Measurements from ENCODE around the gene PKM. TPM values are rescaled to one million over a fixed set of nuclear protein-coding genes. Genes with fewer than 3 reads are reported as not detected.

PKM gene
- total and polyA plus RNA-seq, 2 donors from 2014 or later: 799 to 1,124 TPM

GRCh38 chr15:72249142-72249810, 18.3 kb upstream of the PKM start:
- Histone ChIP-seq H3K27ac (ENCODE audit: low read depth in 2 of 2, low read length in 2 of 2) (no peak overlapping the region), H3K4me3 (ENCODE audit: low read length in 3 of 3) (no peak overlapping the region), H3K9me3 (ENCODE audit: control insufficient read depth in 2 of 3, insufficient read depth in 1 of 3, low read length in 3 of 3) (no peaks in the 10 kb centered on the region), H3K4me1 (ENCODE audit: control insufficient read depth in 2 of 3, insufficient read depth in 2 of 3, low read depth in 1 of 3, low read length in 3 of 3) (no peaks in the 10 kb centered on the region), H3K27me3 (ENCODE audit: control insufficient read depth, insufficient read depth, low read length) (no peaks in the 10 kb centered on the region), H3K9ac (ENCODE audit: low read length in 3 of 3) (no peak overlapping the region), H3K36me3 (ENCODE audit: control insufficient read depth in 2 of 3, insufficient read depth in 3 of 3, low read length in 3 of 3) (peaks cover 11 to 43% (median 33%) of the 10 kb centered on the region in 3 donors)
- DNase-seq (no peak), FAIRE-seq (no peak)
- TF ChIP-seq CTCF (IDR thresholded peaks at IDR 0.05; ENCODE audit: borderline replicate concordance, extremely low read depth, insufficient read depth): no peak
- intact Hi-C loops (cut with DNase I): no loop called here

GRCh38 chr15:72248514-72248913, 17.5 kb upstream of the PKM start:
- FAIRE-seq (no peak), DNase-seq (no peak)
- Histone ChIP-seq H3K27ac (ENCODE audit: low read depth in 2 of 2, low read length in 2 of 2) (no peak overlapping the region), H3K4me3 (ENCODE audit: low read length in 3 of 3) (no peak overlapping the region), H3K9me3 (ENCODE audit: control insufficient read depth in 2 of 3, insufficient read depth in 1 of 3, low read length in 3 of 3) (no peaks in the 10 kb centered on the region), H3K36me3 (ENCODE audit: control insufficient read depth in 2 of 3, insufficient read depth in 3 of 3, low read length in 3 of 3) (peaks cover 11 to 43% (median 31%) of the 10 kb centered on the region in 3 donors), H3K27me3 (ENCODE audit: control insufficient read depth, insufficient read depth, low read length) (no peaks in the 10 kb centered on the region), H3K4me1 (ENCODE audit: control insufficient read depth in 2 of 3, insufficient read depth in 2 of 3, low read depth in 1 of 3, low read length in 3 of 3) (no peaks in the 10 kb centered on the region), H3K9ac (ENCODE audit: low read length in 3 of 3) (no peak overlapping the region)
- intact Hi-C loops (cut with DNase I): no loop called here
- no peak for TF ChIP-seq CTCF (IDR thresholded peaks at IDR 0.05; ENCODE audit: borderline replicate concordance, extremely low read depth, insufficient read depth)

- H3K9me3 ChIP-seq (ENCODE audit: control insufficient read depth in 2 of 3, insufficient read depth in 1 of 3, low read length in 3 of 3): no peaks in the 10 kb centered on the region
- intact Hi-C loops (cut with DNase I): no loop called here
- no peak overlapping the region for H3K9ac ChIP-seq (ENCODE audit: low read length in 3 of 3)
- TF ChIP-seq CTCF (IDR thresholded peaks at IDR 0.05; ENCODE audit: borderline replicate concordance, extremely low read depth, insufficient read depth): no peak
- FAIRE-seq (no peak), DNase-seq (no peak)
- H3K4me3 ChIP-seq (ENCODE audit: low read length in 3 of 3): no peak overlapping the region
- no peak overlapping the region for H3K27ac ChIP-seq (ENCODE audit: low read depth in 2 of 2, low read length in 2 of 2)
- H3K36me3 ChIP-seq (ENCODE audit: control insufficient read depth in 2 of 3, insufficient read depth in 3 of 3, low read length in 3 of 3): peaks cover 2 to 32% (median 27%) of the 10 kb centered on the region in 3 donors
- H3K27me3 ChIP-seq (ENCODE audit: control insufficient read depth, insufficient read depth, low read length): no peaks in the 10 kb centered on the region
- no peaks in the 10 kb centered on the region for H3K4me1 ChIP-seq (ENCODE audit: control insufficient read depth in 2 of 3, insufficient read depth in 2 of 3, low read depth in 1 of 3, low read length in 3 of 3)
Observed at GRCh38 chr15:72242775-72243370, 11.9 kb upstream of the PKM start.

Data from kidney (tissue), 14 donors.